Measurements from ENCODE around the gene RFPL3.
"Not testable (repeated sequence)": the region's sequence is repeated elsewhere in the genome, so short reads cannot be mapped to it uniquely, and the experiment has no call there.

RFPL3 gene

DNA sequence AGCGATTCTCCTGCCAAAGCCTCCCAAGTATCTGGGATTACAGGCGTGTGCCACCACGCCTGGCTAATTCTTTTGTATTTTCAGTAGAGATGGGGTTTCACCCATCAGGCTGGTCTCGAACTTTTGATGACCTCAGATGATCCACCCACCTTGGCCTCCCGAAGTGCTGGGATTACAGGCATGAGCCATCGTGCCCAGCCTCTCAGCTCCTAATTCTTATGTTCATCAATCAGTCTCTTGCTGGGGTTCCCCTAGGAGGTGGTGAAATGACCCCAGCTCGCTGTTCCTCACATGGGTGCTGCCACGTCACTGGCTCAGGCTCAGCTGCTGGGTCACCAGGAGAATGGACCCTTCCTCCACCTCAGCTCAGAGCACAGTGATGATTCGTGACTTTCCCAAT, at the start of gene RFPL3:
TSS of gene RFPL3 (plus strand) at position 301 of the 400 bp plus-strand sequence. CDS start 205 bp downstream, outside the sequence.
- DNase-seq, result not testable (repeated sequence)

DNA sequence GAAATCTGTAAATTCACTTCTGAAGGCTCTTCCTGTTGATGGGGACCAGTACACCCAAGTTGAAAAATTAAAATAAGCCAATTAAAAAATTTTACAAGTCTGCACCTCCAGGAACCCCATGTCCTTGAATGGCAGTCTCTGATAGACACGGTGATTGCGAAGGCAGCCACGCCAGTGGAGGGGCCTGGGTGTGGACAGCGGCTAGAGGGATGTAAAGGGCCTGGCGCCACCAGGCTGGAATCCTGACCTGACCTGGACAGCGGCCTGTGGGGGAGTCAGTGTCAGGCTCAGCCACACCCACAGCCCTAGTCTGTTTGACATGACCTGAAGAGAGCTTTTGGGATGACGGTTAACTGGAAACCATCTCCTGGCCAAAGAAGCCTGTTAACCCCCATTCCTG, 49.5 kb upstream of the RFPL3 start:
- no peak for DNase-seq

DNA sequence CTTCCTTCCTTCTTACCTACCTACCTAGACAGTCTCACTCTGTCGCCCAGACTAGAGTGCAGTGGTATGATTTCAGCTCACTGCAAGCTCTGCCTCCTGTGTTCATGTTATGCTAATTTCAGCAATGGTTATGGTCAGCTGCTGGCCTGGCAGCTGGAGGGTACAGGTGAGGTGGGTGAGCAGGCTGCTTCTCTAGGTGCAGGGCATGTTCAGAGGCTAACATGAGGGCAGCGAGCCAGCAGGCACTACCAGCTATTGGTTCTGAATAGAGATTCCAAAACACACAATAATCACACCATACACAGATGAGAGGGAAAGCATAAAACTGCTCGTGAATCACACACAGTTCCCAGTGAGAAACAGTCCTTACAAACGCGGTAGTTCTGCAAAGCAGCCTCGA, 48.7 kb upstream of the RFPL3 start:
- no peak for DNase-seq

DNA sequence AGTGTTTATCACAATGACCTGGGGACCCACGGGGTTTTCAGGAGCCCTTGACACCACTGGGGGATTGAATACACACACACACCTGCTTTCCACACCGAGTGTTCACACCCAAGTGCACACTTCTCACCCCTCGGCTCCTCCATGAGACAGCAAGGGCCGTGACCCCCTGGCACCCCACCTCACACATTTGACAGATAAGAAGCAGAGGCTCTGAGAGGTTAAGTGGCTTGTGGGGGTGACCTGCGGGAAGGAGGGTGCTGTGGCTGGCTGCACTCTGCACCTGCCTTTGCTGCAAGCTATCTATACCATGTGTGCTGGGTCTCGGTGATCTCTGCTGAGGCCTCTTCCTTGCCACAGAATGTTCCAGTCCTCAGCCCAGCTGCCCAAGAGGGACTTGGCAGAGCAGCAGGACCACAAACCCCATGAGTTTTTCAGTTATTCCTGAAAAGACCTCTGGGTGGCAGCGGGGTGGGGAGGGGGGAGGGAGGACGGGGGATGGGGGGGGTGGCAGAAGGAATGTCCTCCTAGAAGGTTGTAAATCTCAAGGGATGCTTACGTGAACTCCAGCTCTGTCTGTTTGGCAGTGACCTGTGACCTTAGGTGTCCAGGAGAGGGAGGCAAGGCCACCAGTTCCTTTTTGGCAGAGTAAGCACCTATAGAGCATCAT, 47.9 kb upstream of the RFPL3 start:
- no peak for DNase-seq

DNA sequence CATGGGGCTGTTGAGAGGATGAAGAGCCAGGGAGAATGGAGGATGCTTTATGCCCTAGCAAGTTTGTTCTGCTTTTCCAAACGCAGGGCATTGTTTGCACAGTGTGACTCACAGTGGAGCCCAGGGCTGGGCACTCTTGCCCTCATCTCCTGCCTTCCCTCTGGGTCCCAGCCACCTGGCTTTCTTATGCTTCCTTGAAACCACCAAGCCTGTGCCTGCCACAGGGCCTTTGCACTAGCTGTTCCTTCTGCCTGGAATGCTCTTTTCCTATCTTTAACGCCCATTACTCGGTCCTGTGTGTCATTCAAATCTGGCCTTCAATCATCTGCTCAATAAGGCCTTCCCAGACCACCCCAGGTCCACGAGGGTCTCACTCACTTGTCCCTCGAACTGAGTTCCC, 46.9 kb upstream of the RFPL3 start:
- no peak for DNase-seq

DNA sequence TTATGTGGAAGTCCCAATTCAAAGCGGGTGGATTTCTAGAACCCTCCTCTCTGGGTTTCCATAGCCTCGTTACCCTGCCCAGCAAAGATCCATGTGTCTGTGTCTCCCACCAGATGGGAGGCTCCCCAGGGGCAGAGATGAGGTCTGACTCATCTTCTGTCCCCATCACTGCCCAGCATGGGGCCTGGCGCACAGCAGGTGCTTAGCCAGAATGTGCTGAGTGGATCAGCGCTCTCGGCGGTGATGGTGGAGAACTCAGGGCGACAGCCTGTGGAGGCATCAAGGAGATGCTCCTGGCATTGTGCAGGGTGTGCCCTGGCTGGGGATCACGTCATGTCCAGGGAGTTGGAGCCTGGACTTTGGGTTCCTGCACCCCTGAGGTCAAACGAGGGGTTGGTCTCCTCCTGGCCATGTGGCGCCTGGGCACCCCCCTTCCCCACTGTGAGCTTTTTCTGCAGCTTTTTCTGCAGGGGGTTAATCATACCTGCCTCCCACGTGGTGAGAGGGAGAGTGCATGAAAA, 46.1 kb upstream of the RFPL3 start:
- no peak for DNase-seq

DNA sequence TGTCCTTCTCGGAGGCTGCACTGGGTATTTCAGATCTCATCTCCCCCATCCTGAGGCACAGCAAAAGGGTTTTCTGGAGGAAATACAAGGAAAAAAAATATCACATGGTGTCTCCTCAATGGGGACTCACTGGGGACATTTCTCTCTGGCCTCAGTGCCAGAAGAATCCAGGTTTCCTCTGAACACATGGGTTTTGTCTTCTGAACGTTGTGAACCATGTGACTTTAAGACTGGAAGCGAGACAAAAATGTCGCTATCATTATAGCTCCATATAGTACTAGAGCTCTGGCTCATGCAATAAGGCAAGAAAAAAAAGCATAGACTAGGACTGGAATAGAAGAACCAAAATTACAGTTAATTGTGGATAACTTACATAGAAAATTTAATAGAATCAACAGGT, 44.9 kb upstream of the RFPL3 start:
- no peak for DNase-seq

DNA sequence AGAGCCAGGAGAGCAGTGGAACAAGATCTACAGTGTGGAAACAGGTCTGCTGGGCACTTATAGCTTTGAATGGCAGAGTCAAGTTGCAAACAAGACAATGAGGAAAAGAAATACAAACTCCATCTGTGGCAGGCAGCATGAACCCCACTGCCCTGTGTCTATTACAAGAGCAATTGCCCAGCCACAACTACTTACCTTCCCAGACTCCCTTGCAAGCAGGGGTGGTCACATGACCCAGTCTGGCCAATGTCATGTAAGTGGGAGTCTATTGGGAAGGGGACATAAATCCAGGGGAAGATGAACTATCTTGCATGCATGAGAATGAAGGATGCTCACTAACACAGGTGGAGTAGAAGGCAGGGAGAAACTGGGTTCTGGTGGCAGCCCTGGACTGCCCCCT, 44.1 kb upstream of the RFPL3 start:
- DNase-seq, result no peak

DNA sequence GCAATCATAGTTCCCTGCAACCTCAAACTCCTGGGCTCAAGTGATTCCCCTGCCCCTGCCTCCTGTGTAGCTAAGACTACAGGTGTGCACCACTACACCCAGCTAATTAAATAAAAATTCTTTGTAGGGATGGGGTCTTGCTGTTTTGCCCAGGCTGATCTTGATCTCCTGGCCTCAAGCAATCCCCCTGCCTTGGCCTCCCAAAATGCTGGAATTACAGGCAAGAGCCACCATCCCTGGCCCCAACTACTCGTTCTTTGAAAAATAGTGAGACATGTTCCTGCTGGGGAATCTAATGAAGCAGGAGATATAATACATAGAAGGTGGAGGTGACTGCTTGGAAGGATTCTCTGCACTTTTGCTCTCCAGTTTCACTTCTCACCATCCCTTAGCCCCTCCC, 40.1 kb upstream of the RFPL3 start:
- no peak for DNase-seq

DNA sequence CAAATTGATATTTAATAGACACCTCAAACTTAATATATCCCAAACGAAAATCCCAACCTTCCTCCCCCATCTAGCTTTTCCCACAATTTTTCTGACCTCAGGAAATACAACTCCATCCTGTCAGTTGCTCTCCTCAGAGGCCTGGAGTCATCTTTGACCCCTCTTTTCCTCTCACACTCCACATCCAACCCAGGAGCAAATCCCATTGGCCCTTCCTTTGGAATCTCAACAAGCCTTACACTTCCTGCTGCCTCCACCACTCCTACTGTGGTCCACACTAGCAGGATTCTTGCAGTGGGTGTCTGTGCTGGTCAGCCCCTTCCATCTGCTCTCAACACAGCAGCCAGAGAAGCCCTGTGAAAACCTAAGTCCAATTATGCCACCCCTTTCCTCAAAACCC, 39.3 kb upstream of the RFPL3 start:
- no peak for DNase-seq

DNA sequence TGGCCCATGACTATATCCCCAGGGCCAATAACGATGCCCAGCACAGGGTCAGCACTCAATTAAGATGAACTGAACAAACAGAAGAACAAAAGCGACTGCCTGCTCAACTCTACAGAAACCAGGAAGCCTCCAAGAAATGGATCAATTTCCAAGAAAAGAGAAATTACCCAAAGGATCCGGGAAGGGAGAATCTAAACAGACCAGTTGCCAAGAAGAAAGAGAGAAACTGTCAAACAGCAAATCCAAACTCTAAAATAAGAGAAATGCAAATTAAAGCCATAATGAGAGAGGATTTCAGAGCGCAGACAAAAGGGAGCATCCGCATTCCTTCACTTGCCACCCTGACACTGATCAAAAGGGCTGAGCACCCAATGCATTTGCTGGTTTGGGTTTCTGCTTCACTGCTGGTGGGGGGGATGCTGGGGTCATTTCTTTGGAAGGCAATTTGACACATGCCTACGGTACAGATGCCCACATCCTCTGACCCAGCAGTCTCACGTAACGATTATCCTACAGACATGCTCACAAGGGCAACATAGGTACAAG, 37.7 kb upstream of the RFPL3 start:
- no peak for DNase-seq

DNA sequence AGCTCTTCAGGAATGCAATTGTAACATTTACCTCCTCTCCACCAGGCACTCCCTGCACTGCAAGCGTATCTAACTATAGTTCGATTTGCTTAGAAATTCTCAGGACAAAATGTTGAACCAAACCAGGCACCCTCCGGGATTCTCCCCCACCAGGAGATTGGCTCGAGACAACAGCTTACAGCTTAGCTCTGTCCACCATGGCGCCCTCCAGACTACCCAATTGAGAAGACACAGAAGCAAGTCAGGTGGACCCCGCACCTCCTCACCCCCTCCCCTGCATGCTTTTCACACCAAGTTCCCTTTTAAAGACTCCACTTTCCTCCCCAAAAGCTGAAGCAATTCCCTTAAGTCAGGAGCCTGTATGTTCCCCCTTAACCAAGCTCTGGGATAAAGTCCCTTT, 34.7 kb upstream of the RFPL3 start:
- DNase-seq, result no peak

DNA sequence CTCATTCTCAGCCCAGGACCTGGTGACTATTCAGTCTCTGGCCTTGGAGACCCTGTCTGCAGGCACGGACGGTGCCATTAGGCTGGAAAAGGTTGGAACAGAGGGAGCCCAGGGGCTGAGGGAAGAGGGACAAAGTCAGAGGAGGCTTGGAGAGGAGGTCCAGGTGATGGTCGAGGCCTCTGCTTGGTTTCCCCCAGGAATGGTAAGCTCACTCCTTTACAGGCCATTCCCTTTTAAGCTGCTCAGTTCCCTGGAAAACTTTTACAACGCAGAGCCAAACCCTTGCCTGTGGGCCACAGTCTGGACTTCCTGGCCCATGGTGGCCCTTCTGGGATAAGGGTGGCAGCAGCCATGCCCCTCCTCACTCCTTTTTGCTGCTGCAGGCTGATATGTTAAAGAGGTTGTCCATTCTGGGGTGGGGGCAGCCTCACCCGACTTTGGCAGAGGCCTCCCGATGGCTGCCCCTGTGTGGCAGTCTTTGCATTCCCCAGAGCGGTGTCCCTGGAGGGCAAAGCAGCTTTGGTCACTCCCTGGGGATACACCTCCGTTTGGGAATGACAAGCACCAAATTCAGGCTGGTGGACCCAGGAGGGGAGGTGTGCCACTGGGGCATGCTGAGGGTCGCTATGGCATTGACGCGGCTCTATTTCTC, 34.0 kb upstream of the RFPL3 start:
- DNase-seq, result no peak

DNA sequence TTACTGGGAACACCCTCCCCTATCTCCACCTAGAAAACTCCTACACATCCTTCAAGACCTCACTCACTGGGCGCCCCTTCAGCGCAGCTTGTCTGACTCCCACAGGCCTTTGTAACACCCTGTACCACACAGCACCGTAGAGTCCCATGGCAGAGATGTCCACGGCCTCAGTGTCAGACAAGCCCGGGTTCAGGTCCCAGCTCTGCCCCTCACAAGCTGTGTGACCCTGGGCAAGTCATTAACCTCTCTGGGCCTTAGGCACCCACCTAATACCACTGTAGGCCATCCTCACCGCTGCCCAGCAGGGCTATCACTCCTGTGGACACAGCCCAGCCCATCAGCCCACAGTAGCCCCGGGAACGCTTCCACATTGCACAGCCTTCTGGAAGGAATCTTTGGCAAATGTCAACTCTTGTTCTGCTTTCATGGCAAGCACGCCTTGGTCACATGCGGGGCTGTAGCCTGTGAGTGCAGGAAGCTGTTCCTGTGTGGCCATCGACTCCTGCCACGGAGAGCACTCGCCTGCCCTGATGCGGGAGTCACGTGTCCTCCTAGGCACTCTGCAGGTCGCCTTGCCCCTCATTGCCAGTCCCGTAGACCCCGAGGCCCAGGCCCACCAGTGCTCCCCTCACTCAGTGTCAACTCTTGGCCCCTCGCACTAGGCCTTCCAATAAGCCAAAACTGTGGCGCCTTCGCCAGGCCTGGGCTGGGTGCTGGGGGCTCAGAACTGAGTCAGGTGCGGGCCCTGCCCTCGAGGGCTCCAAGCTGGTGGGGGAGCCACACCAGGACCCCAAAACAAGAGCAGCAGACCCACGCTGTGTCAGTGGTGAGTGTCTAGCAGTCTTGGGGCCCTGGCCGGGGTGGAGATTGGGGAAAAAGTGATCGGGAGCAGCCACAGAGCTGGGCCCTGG, 32.9 kb upstream of the RFPL3 start:
- DNase-seq, result no peak

DNA sequence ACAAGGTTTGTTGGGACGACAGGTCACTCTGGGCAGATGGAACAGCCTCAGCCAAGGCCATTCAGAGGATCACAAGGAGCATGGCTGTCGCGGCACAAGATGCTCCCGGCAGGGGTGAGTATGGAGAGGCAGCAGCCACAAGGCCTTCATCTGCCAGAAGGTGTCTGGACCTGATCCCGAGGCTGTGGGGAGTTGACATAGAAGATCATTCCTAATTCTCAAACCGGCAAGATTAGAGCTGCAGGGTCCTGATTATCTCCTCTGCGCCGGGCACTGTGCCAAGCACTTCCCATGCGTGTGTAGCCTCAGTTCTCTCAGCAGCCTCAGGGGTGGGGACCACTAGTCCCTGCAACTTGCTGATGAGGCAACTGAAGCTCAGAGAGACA, 32.3 kb upstream of the RFPL3 start:
- peak; percentile 14 for DNase-seq

DNA sequence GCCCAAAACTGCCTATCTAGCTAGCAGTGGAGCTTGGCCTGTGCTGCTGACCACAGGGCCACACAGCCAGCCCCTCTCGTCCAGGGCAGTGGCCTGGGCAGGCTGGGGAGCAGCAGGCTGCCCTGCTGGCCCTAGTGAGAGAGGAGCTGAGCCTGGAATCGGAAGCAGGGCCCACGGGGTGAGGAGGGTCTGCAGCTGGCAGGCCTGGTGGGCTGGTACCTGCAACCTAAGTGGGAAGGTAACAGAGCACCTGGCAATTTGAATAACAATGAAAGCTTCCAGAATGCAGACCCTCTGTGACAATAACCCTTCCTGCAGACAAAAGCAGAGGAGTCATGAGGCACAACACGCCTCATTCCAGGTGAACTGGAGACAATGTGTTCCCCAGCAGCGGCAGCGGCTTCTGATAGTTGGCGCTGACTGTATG, 31.8 kb upstream of the RFPL3 start:
- no peak for DNase-seq

DNA sequence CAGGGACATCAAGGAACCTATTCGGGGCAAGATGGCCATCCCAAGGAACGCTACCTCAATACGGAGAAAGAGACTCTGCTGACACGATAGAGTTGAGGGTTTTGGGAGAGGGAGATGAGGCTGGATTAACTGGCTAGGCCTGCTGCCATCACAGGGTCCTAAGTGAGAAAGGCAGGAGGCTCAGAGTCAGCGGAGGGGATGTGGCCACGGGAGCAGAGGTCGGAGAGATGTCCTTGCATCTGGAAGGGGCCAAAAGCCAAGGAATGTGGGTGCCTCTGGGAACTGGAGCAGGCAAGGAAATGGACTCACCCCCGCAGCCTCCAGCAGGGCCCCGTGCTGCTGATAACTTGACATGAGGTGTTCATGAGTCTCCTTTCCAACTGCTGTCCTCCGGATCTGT, 31.0 kb upstream of the RFPL3 start:
- no peak for DNase-seq

DNA sequence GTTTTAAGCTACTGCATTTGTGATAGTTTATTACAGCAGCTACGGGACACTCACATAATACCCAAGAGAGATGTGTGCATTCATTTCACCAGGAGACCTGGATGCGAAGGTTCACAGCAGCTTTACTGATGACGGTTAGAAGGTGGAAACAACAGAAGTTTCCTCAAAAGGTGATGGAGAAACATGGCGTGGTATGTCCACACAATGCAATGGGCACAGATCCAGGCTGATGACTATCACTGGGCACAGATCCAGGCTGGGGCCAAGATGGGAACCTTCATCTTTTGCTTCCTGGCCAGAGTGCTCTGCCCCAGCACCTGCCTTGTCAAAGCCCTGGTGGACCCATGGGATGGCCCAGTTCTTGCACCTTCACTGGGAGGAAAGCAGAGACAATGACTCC, 30.6 kb upstream of the RFPL3 start:
- no peak for DNase-seq

DNA sequence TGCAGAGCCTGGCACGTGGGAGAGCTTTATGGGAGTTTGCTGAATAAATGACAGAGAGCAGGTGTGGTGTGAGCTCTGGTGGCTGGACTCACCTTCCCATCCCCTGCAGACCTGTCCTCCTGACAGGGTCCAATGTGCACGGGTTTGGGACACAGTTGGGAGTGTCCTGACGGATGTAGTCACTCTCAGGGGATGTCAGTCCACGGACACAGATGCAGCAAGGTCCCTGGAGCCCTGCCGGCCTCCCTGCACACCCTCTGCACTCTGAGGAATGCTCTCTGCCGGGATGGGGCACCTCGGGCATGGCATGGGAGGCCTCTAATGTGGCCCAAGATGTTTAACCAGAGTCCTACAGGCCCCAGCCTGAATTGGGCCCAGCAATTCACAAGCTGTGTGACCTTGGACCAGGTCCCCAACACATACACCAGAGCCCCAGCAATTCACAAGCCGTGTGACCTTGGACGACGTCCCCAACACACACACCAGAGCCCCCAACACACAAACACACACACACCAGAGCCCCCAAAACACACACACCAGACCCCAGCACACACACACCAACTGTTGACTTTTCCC, 30.0 kb upstream of the RFPL3 start:
- DNase-seq, result no peak

DNA sequence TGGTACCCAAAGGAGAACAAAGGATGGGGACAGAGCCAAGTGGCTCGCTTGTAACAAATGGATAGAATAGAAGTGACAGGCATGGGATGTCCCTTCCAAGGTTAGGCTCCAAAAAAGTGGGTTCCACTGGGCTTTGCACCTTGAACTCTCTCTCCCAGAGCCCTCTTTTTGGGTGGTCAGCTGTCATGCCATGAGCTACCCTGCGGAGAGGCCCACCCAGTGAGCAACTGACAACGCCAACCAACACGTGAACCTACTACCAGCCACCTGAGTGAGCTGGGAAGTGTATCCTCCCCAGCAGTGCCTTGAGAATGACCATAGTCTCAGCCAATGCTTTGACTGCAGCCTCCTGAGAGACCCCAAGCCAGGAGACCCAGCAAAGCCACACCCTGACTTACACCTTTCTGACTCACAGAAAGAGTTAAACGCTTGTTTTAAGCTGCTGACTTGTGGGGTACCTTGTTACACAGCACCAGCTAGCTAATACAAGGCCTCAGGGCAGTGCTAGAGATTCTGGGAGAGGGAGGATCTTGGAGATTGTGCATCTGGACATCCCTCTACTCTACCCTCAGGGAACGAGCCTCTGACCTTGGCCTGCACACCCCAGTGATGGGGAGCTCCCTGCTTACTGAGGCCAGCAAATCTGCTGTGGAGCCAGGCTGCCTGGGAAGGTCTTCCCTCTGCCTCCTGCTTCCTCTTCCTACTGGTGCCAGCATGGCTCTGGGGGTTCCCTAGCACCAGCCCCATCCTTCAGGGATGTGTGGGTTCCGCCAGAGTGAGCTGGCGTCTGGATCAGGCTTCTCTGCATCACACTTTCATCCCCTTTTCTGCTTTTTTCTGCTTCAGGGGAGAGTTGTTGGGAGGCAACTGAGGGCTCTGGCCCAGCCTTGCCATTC, 29.1 kb upstream of the RFPL3 start:
- DNase-seq, result no peak

DNA sequence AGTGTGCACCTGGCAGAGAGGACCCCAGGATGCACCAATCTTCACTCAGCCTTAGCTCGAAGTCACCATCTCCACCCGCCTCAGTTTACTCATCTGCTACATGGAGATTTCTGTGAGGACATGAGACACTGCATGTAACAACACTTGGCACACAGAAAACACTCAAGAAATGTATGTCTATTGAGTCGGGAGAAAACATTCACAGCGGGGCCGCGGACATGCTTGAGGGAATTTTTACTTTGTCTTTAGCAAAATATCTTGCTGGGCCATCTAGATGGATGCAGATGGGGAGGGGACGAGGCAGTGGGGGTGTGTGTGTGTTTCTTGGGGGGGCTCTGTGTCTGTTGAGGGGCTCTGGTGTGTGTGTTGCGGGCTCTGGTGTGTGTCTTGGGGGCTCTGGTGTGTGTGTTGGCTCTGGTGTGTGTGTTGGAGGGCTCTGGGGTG, 28.4 kb upstream of the RFPL3 start:
- DNase-seq, result no peak

Data from NCI-H1436 (cell line).